HepG2 (cell line): Measurements from ENCODE around the gene SPACA6. TPM values are rescaled to one million over a fixed set of nuclear protein-coding genes. Genes with fewer than 3 reads are reported as not detected.

Experiments used
- ATAC-seq: fragments of 200-7000 bp; cut with Tn5 transposase; 3 replicates; pipeline ENCODE4 v1.9.1; 2020; ENCODE audit warnings: mild to moderate bottlenecking, moderate library complexity
- BruUV-seq: library from RNA; stranded (reverse); fragments of 400-500 nt; replicated peaks from 2 replicates; lab custom pipeline; 2021; lab: Mats Ljungman, UMichigan
- CTCF ChIA-PET: fragments of 300-600 bp; formaldehyde crosslinking; extraction: SDS; loops from one replicate; lab custom pipeline; 2021; ENCODE audit warnings: low total read pairs, inconsistent platforms, low intra/inter-chr PET ratio; lab: Yijun Ruan, JAX
- POLR2A ChIA-PET: fragments of 350-600 bp; sonication (Branson Sonifier 250); formaldehyde crosslinking; loops from one replicate; lab custom pipeline; 2020; ENCODE audit warnings: antibody characterized with exemption, inconsistent platforms; lab: Yijun Ruan, JAX
- DNase-seq: peaks from one replicate; pipeline ENCODE4 v3.0.0-alpha.2; 2015; ENCODE audit warnings: low spot score
- FAIRE-seq: peaks from 3 replicates; lab custom pipeline; 2011; peaks lifted over from hg19 to GRCh38; lab: Jason Lieb, UNC
- H2AFZ ChIP-seq: one replicate; pipeline ENCODE4 v1.6.1; 2011; ENCODE audit warnings: low read length, inconsistent platforms
- H3K27ac ChIP-seq: fragments of 300-600 bp; 3 replicates; pipeline ENCODE4 v1.8.0; 2011; ENCODE audit warnings: mixed run types, mild to moderate bottlenecking, mixed read lengths, low read length, inconsistent platforms; ENCODE audit not compliant: insufficient read depth; ENCODE audit errors: extremely low read length
- H3K27me3 ChIP-seq, 2 experiments: fragments of 200-600 bp in 1 of 2; 2 replicates in 1 of 2; 3 replicates in 1 of 2; pipeline versions ENCODE4 v1.6.0 to v1.8.0; 2011; ENCODE audit warnings: low read length in 2 of 2, mild to moderate bottlenecking in 2 of 2, moderate library complexity in 2 of 2, inconsistent platforms in 1 of 2; ENCODE audit not compliant: insufficient read depth in 2 of 2, control insufficient read depth in 1 of 2
- H3K36me3 ChIP-seq, 2 experiments: fragments of 200-600 bp in 1 of 2; replicated peaks in 1 of 2; 2 replicates in 1 of 2; 3 replicates in 1 of 2; pipeline versions ENCODE4 v1.5.1 to v1.8.0; 2011; ENCODE audit warnings: low read length in 2 of 2, inconsistent platforms in 1 of 2; ENCODE audit not compliant: insufficient read depth in 2 of 2, control insufficient read depth in 1 of 2
- H3K4me1 ChIP-seq: 2 replicates; pipeline ENCODE4 v1.5.1; 2012; ENCODE audit warnings: low read length, inconsistent platforms; ENCODE audit not compliant: insufficient read depth
- H3K4me2 ChIP-seq: 2 replicates; pipeline ENCODE4 v1.6.0; 2011; ENCODE audit warnings: low read depth, low read length, inconsistent platforms
- H3K4me3 ChIP-seq, 3 experiments: fragments of 200-600 bp in 1 of 3; sonication (generic), shearing (Covaris generic) in 1 of 3; replicated peaks in 1 of 3; 2 replicates each; pipeline ENCODE4 v1.5.1; 2011 to 2016; ENCODE audit warnings: low read length in 3 of 3, inconsistent platforms in 2 of 3, low read depth in 2 of 3, mild to moderate bottlenecking in 2 of 3, control low read depth in 1 of 3, mixed read lengths in 1 of 3; ENCODE audit not compliant: insufficient read depth in 1 of 3
- H3K79me2 ChIP-seq: one replicate; pipeline ENCODE4 v1.6.1; 2011; ENCODE audit warnings: low read length, inconsistent platforms; ENCODE audit not compliant: insufficient read depth
- H3K9ac ChIP-seq: 2 replicates; pipeline ENCODE4 v1.6.0; 2011; ENCODE audit warnings: mild to moderate bottlenecking, low read depth, low read length, inconsistent platforms; ENCODE audit not compliant: insufficient read depth
- H3K9me3 ChIP-seq: 2 replicates; pipeline ENCODE4 v1.5.1; 2012; ENCODE audit warnings: mild to moderate bottlenecking, low read length
- H4K20me1 ChIP-seq: 2 replicates; pipeline ENCODE4 v1.6.0; 2011; ENCODE audit warnings: inconsistent platforms, mild to moderate bottlenecking, low read length, moderate library complexity; ENCODE audit not compliant: insufficient read depth
- AHR ChIP-seq: IDR thresholded peaks from 2 replicates; pipeline ENCODE4 v1.6.1; 2018; ENCODE audit warnings: missing genetic modification reagents, missing compliant biosample characterization
- ELF4 ChIP-seq: sonication (generic); formaldehyde crosslinking; IDR thresholded peaks from 2 replicates; pipeline ENCODE4 v1.5.0; 2020; ENCODE audit warnings: missing genetic modification reagents, mild to moderate bottlenecking, moderate library complexity, borderline replicate concordance
- GFI1 ChIP-seq: sonication (generic); formaldehyde crosslinking; IDR thresholded peaks from 2 replicates; pipeline ENCODE4 v1.5.0; 2020; ENCODE audit warnings: missing genetic modification reagents, mild to moderate bottlenecking, borderline replicate concordance
- HOXA7 ChIP-seq: sonication (generic); formaldehyde crosslinking; IDR thresholded peaks from 2 replicates; pipeline ENCODE4 v1.8.1; 2022; ENCODE audit warnings: mild to moderate bottlenecking, missing genetic modification reagents, moderate library complexity
- PLRG1 ChIP-seq: fragments of 450-650 bp; conservative IDR thresholded peaks from 2 replicates; pipeline ENCODE4 v1.6.1; 2016
- RARA ChIP-seq: IDR thresholded peaks from 2 replicates; pipeline ENCODE4 v1.6.1; 2016; ENCODE audit warnings: missing genetic modification reagents, missing compliant biosample characterization
- SP2 ChIP-seq: sonication (generic); formaldehyde crosslinking; IDR thresholded peaks from 2 replicates; pipeline ENCODE4 v1.5.1; 2020; ENCODE audit warnings: mild to moderate bottlenecking, missing genetic modification reagents
- ZBTB1 ChIP-seq: sonication (generic); formaldehyde crosslinking; IDR thresholded peaks from 2 replicates; pipeline ENCODE4 v1.4.0; 2020; ENCODE audit warnings: missing genetic modification reagents, borderline replicate concordance
- ZFP36L2 ChIP-seq: sonication (generic); formaldehyde crosslinking; IDR thresholded peaks from 2 replicates; pipeline ENCODE4 v1.4.0; 2020; ENCODE audit warnings: missing genetic modification reagents
- WGBS: methylation state at CpG from one replicate; pipeline ENCODE4 v1.1.6; 2017; ENCODE audit warnings: low lambda C conversion rate; 5-methylcytosine and 5-hydroxymethylcytosine counted together
- in situ Hi-C: cut with HindIII; loops from 2 replicates; pipeline ENCODE4 v1.10.0; 2017; ENCODE audit warnings: low pct_unique_long_range_greater_than_20kb; ENCODE audit not compliant: extremely low pct_ligation_motif_present
- intact Hi-C: fragments of 100-400 bp; cut with micrococcal nuclease; formaldehyde crosslinking; loops from one replicate; pipeline ENCODE4 v1.10.0; 2022; ENCODE audit not compliant: unreplicated experiment
- polyA plus RNA-seq, 8 experiments: library from polyadenylated mRNA; depleted of rRNA in 3 of 8; stranded (reverse) in 7 of 8; unstranded in 1 of 8; fragments of >200 nt; fragmentation: Illumina TruSeq in 4 of 8; extraction: Trizol in 4 of 8; gene quantifications; 2 replicates each; pipeline versions ENCODE4 v1.2.1 to v1.2.3, GENCODE V29; 2011 to 2016; ENCODE audit warnings: low read depth in 4 of 8, missing spikeins in 1 of 8, mixed read lengths in 1 of 8; ENCODE audit not compliant: insufficient read depth in 1 of 8
- total RNA-seq, 5 experiments: library from RNA; depleted of rRNA; stranded (reverse); fragments of >200 nt; fragmentation: Illumina TruSeq; extraction: Trizol; gene quantifications; 2 replicates each; pipeline ENCODE4 v1.2.3, GENCODE V29; 2016; ENCODE audit warnings: low read depth in 1 of 5
- TF ChIP-seq, protein P1 (sequence below): sonication (generic); formaldehyde crosslinking; IDR thresholded peaks from 2 replicates; pipeline ENCODE4 v1.4.0; 2020; ENCODE audit warnings: missing genetic modification reagents, borderline replicate concordance
- TF ChIP-seq, protein P2 (sequence below): sonication (generic); formaldehyde crosslinking; IDR thresholded peaks from 2 replicates; pipeline ENCODE4 v1.9.0; 2021; ENCODE audit warnings: missing genetic modification reagents, mild to moderate bottlenecking, borderline replicate concordance
- TF ChIP-seq, protein P3 (sequence below): sonication (generic); formaldehyde crosslinking; IDR thresholded peaks from 2 replicates; pipeline ENCODE4 v1.4.0; 2020; ENCODE audit warnings: low read depth, mild to moderate bottlenecking, missing genetic modification reagents
- TF ChIP-seq, protein P4 (sequence below): IDR thresholded peaks from 2 replicates; pipeline ENCODE4 v1.6.1; 2012; ENCODE audit warnings: low read length, improper control_type of control experiment
- TF ChIP-seq, protein P5 (sequence below): sonication (generic); formaldehyde crosslinking; IDR thresholded peaks from 2 replicates; pipeline ENCODE4 v1.5.0; 2020; ENCODE audit warnings: mild to moderate bottlenecking, missing genetic modification reagents

The SPACA6 gene
- total and polyA plus RNA-seq, 2 of the 13 experiments (the other 11 are each of a cell fraction or from before 2014, with no cell fraction given), result 1.4 to 2.2 TPM

DNA sequence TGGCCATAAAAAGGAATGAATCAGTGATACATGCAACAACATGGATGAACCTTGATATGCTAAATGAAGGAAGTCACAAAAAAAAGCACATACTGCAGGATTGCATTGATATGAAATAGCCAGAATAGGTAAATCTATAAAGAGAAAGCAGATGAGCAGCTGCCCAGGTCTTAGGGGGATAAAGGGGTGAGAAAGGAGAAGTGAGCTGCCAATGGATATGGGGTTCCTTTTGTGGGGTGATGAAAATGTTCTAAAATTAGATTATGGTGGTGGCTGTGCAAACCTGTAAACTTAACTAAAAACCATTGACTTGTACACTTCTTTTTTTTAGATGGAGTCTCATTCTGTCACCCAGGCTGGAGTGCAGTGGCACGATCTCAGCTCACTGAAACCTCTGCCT is 18.6 kb downstream of the SPACA6 start:
- intact Hi-C loops, result no loop called here
- no peaks in the 10 kb centered on the region for H3K27me3 ChIP-seq
- no peaks in the 10 kb centered on the region for H4K20me1 ChIP-seq
- H3K4me3 ChIP-seq, result no peak overlapping the region
- ATAC-seq (no peak), FAIRE-seq (no peak), DNase-seq (no peak)
- in situ Hi-C loops, result no loop called here
- no peak overlapping the region for H3K27ac ChIP-seq
- no peak overlapping the region for H2AFZ ChIP-seq
- no peaks in the 10 kb centered on the region for H3K36me3 ChIP-seq
- H3K4me2 ChIP-seq, result no peak overlapping the region
- CTCF ChIA-PET, result no interaction called here
- no TSS peak for BruUV-seq
- H3K9ac ChIP-seq, result no peak overlapping the region
- no peaks in the 10 kb centered on the region for H3K79me2 ChIP-seq
- no peaks in the 10 kb centered on the region for H3K9me3 ChIP-seq
- no peaks in the 10 kb centered on the region for H3K4me1 ChIP-seq
- WGBS, result 60% methylated on average over 1 of the region's 1 CpG
- POLR2A ChIA-PET, result no interaction called here
- TF ChIP-seq ELF4 (CRISPR knock-in tag) (no peak), PLRG1 (no peak), HOXA7 (CRISPR knock-in tag) (no peak), RARA (CRISPR knock-in tag) (no peak), SP2 (CRISPR knock-in tag) (no peak), GFI1 (CRISPR knock-in tag) (no peak), AHR (CRISPR knock-in tag) (no peak), ZFP36L2 (CRISPR knock-in tag) (no peak), ZBTB1 (no peak)
- TF ChIP-seq, protein P1, sequence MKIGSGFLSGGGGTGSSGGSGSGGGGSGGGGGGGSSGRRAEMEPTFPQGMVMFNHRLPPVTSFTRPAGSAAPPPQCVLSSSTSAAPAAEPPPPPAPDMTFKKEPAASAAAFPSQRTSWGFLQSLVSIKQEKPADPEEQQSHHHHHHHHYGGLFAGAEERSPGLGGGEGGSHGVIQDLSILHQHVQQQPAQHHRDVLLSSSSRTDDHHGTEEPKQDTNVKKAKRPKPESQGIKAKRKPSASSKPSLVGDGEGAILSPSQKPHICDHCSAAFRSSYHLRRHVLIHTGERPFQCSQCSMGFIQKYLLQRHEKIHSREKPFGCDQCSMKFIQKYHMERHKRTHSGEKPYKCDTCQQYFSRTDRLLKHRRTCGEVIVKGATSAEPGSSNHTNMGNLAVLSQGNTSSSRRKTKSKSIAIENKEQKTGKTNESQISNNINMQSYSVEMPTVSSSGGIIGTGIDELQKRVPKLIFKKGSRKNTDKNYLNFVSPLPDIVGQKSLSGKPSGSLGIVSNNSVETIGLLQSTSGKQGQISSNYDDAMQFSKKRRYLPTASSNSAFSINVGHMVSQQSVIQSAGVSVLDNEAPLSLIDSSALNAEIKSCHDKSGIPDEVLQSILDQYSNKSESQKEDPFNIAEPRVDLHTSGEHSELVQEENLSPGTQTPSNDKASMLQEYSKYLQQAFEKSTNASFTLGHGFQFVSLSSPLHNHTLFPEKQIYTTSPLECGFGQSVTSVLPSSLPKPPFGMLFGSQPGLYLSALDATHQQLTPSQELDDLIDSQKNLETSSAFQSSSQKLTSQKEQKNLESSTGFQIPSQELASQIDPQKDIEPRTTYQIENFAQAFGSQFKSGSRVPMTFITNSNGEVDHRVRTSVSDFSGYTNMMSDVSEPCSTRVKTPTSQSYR (CRISPR knock-in tag), result no peak
- TF ChIP-seq, protein P2, sequence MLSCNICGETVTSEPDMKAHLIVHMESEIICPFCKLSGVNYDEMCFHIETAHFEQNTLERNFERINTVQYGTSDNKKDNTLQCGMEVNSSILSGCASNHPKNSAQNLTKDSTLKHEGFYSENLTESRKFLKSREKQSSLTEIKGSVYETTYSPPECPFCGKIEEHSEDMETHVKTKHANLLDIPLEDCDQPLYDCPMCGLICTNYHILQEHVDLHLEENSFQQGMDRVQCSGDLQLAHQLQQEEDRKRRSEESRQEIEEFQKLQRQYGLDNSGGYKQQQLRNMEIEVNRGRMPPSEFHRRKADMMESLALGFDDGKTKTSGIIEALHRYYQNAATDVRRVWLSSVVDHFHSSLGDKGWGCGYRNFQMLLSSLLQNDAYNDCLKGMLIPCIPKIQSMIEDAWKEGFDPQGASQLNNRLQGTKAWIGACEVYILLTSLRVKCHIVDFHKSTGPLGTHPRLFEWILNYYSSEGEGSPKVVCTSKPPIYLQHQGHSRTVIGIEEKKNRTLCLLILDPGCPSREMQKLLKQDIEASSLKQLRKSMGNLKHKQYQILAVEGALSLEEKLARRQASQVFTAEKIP (CRISPR knock-in tag), result no peak
- TF ChIP-seq, protein P3, sequence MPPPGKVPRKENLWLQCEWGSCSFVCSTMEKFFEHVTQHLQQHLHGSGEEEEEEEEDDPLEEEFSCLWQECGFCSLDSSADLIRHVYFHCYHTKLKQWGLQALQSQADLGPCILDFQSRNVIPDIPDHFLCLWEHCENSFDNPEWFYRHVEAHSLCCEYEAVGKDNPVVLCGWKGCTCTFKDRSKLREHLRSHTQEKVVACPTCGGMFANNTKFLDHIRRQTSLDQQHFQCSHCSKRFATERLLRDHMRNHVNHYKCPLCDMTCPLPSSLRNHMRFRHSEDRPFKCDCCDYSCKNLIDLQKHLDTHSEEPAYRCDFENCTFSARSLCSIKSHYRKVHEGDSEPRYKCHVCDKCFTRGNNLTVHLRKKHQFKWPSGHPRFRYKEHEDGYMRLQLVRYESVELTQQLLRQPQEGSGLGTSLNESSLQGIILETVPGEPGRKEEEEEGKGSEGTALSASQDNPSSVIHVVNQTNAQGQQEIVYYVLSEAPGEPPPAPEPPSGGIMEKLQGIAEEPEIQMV (CRISPR knock-in tag), result no peak
- TF ChIP-seq, protein P4, sequence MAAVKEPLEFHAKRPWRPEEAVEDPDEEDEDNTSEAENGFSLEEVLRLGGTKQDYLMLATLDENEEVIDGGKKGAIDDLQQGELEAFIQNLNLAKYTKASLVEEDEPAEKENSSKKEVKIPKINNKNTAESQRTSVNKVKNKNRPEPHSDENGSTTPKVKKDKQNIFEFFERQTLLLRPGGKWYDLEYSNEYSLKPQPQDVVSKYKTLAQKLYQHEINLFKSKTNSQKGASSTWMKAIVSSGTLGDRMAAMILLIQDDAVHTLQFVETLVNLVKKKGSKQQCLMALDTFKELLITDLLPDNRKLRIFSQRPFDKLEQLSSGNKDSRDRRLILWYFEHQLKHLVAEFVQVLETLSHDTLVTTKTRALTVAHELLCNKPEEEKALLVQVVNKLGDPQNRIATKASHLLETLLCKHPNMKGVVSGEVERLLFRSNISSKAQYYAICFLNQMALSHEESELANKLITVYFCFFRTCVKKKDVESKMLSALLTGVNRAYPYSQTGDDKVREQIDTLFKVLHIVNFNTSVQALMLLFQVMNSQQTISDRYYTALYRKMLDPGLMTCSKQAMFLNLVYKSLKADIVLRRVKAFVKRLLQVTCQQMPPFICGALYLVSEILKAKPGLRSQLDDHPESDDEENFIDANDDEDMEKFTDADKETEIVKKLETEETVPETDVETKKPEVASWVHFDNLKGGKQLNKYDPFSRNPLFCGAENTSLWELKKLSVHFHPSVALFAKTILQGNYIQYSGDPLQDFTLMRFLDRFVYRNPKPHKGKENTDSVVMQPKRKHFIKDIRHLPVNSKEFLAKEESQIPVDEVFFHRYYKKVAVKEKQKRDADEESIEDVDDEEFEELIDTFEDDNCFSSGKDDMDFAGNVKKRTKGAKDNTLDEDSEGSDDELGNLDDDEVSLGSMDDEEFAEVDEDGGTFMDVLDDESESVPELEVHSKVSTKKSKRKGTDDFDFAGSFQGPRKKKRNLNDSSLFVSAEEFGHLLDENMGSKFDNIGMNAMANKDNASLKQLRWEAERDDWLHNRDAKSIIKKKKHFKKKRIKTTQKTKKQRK, result no peak
- TF ChIP-seq, protein P5, sequence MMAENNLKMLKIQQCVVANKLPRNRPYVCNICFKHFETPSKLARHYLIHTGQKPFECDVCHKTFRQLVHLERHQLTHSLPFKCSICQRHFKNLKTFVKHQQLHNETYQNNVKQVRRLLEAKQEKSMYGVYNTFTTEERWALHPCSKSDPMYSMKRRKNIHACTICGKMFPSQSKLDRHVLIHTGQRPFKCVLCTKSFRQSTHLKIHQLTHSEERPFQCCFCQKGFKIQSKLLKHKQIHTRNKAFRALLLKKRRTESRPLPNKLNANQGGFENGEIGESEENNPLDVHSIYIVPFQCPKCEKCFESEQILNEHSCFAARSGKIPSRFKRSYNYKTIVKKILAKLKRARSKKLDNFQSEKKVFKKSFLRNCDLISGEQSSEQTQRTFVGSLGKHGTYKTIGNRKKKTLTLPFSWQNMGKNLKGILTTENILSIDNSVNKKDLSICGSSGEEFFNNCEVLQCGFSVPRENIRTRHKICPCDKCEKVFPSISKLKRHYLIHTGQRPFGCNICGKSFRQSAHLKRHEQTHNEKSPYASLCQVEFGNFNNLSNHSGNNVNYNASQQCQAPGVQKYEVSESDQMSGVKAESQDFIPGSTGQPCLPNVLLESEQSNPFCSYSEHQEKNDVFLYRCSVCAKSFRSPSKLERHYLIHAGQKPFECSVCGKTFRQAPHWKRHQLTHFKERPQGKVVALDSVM (CRISPR knock-in tag), result no peak
